MM.1S (cell line): ENCODE measurements around the gene TMBIM4.

Experiments used
- EZH2 ChIP-seq: fragments of 300-600 bp; sonication (generic); optimal IDR thresholded peaks from 2 replicates; pipeline ENCODE3; 2017; ENCODE audit warnings: low read depth, mild to moderate bottlenecking, antibody characterized with exemption, low read length, mixed read lengths
- TF ChIP-seq, protein P1 (sequence below): fragments of 300-600 bp; sonication (generic); IDR thresholded peaks from 2 replicates; pipeline ENCODE4 v1.5.1; 2016; ENCODE audit warnings: antibody characterized with exemption, low read length, mixed read lengths

DNA sequence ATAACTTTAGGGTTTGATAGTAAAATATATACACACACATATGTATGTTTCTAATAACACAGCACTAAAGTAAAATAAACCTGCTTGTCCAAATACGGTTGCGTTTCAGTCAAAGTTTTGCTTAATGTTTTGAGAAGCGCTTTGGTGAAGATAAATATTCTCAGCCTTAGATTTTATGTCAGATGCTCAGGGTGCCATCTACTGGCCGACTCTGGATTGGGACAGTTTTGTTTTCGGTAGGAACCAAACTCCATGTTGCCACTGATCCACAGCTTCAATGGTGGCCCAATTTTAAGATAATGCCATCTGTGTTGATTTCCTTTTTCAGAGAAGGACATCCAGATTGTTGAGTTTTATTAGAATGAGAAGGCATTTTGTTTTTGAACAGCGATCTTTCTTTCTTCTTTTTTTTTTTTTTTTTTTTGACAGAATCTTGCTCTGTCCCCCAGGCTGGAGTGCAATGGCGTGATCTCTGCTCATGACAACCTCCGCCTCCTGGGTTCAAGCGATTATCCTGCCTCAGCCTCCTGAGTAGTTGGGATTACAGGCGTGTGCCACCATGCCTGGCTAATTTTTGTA lies 82.3 kb downstream of the TMBIM4 start:
- TF ChIP-seq, protein P1, sequence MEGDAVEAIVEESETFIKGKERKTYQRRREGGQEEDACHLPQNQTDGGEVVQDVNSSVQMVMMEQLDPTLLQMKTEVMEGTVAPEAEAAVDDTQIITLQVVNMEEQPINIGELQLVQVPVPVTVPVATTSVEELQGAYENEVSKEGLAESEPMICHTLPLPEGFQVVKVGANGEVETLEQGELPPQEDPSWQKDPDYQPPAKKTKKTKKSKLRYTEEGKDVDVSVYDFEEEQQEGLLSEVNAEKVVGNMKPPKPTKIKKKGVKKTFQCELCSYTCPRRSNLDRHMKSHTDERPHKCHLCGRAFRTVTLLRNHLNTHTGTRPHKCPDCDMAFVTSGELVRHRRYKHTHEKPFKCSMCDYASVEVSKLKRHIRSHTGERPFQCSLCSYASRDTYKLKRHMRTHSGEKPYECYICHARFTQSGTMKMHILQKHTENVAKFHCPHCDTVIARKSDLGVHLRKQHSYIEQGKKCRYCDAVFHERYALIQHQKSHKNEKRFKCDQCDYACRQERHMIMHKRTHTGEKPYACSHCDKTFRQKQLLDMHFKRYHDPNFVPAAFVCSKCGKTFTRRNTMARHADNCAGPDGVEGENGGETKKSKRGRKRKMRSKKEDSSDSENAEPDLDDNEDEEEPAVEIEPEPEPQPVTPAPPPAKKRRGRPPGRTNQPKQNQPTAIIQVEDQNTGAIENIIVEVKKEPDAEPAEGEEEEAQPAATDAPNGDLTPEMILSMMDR, result peak; percentile 85
- TF ChIP-seq EZH2, result no peak
